Body of pancreas (tissue), 4 donors: ENCODE results near the gene HIPK1. TPM values are rescaled to one million over a fixed set of nuclear protein-coding genes. Genes with fewer than 3 reads are reported as not detected.

ENCODE experiments used
- ATAC-seq: fragments of 150-250 bp; one replicate; pipeline ENCODE4 v1.9.1; 2016
- DNase-seq, 4 donors: peaks; one replicate each; pipeline ENCODE4 v3.0.0-alpha.2; 2019
- H3K27ac ChIP-seq, 4 donors: fragments of 200-600 bp; sonication (generic); 1 replicate in 3 of 4; 2 replicates in 1 of 4; pipeline versions ENCODE4 v1.5.1 to v1.6.1; 2016 to 2019; ENCODE audit warnings: mild to moderate bottlenecking in 1 of 4, mixed read lengths in 1 of 4, moderate library complexity in 1 of 4
- H3K27me3 ChIP-seq, 2 donors: fragments of 200-600 bp; sonication (generic); one replicate each; pipeline ENCODE4 v1.6.0; 2016; ENCODE audit warnings: mild to moderate bottlenecking in 1 of 2
- H3K36me3 ChIP-seq, 2 donors: fragments of 200-600 bp; sonication (generic); replicated peaks in 1 of 2; 2 replicates each; pipeline ENCODE4 v1.5.1; 2016; ENCODE audit warnings: low read depth in 2 of 2; ENCODE audit not compliant: insufficient read depth in 1 of 2
- H3K4me1 ChIP-seq: fragments of 200-600 bp; sonication (generic); one replicate; pipeline ENCODE4 v1.6.0; 2016
- H3K4me3 ChIP-seq, 2 donors: fragments of 200-600 bp; sonication (generic); 1 replicate in 1 of 2; 2 replicates in 1 of 2; pipeline ENCODE4 v1.5.1; 2016 to 2019
- H3K9me3 ChIP-seq, 3 donors: fragments of 200-600 bp; sonication (generic); 1 replicate in 2 of 3; 2 replicates in 1 of 3; pipeline ENCODE4 v1.5.1; 2016
- CTCF ChIP-seq, 7 experiments: fragments of 450-650 bp in 4 of 7; fragments of 200-600 bp in 3 of 7; sonication (generic) in 3 of 7; IDR thresholded peaks; one replicate each; pipeline ENCODE4 v1.5.1; 2016 to 2019; ENCODE audit warnings: antibody characterized with exemption in 7 of 7
- POLR2A ChIP-seq, 3 donors: fragments of 450-650 bp; IDR thresholded peaks; one replicate each; pipeline ENCODE4 v1.6.1; 2016; ENCODE audit warnings: antibody characterized with exemption in 3 of 3, mild to moderate bottlenecking in 2 of 3
- WGBS, 2 donors: methylation state at CpG; one replicate each; pipeline ENCODE4 v1.1.5; 2017; 5-methylcytosine and 5-hydroxymethylcytosine counted together
- intact Hi-C: fragments of 100-400 bp; cut with DNase I; formaldehyde crosslinking; loops from one replicate; pipeline ENCODE4 v1.15.1; 2023
- total RNA-seq, 2 donors: library from RNA; depleted of rRNA; stranded (reverse); fragments of >200 nt; gene quantifications; one replicate each; pipeline ENCODE4 v1.1.0, GENCODE V29; 2016

HIPK1 gene
- total RNA-seq, 2 donors from 2014 or later, result 22.7 to 30.1 TPM

GRCh38 chr1:113987259-113987658 is 58.1 kb downstream of the HIPK1 start:
- Histone ChIP-seq H3K27me3 (no peaks in the 10 kb centered on the region), H3K36me3 (no peaks in the 10 kb centered on the region), H3K27ac (no peak overlapping the region), H3K4me3 (no peak overlapping the region), H3K4me1 (peaks cover 9% of the 10 kb centered on the region), H3K9me3 (no peaks in the 10 kb centered on the region)
- intact Hi-C loops, result no loop called here
- ATAC-seq (no peak), DNase-seq (no peak)
- 69 to 73% methylated on average over 5 of the region's 5 CpGs for WGBS, 2 donors
- TF ChIP-seq CTCF (IDR thresholded peaks at IDR 0.05) (no peak), POLR2A (IDR thresholded peaks at IDR 0.05) (no peak)

DNA sequence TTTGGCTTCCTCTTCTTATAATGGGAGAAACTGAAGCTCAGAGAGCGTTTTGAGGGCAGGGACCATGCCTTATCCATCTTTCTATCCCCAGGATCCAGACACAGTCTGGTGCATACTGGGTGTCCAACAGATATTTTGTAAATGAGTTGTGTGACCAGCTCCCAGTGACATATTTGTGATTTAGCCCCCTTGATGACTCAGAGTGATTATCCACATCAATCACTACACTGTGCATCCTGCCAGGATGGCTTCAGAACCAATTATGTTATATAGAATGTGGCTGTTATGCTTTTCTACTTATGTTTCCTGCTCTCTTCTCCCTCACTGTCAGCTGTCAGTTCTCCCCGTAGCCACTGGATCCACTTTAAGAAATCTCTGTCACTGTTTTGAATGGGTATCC is 61.4 kb downstream of the HIPK1 start:
- no peak for ATAC-seq
- DNase-seq, result no peak
- Histone ChIP-seq H3K4me1 (no peaks in the 10 kb centered on the region), H3K27me3 (no peaks in the 10 kb centered on the region), H3K36me3 (no peaks in the 10 kb centered on the region), H3K27ac (no peak overlapping the region), H3K9me3 (no peaks in the 10 kb centered on the region), H3K4me3 (no peak overlapping the region)
- TF ChIP-seq POLR2A (IDR thresholded peaks at IDR 0.05) (no peak), CTCF (IDR thresholded peaks at IDR 0.05) (no peak)
- intact Hi-C loops, result no loop called here
- 60 to 64% methylated on average over 2 of the region's 2 CpGs for WGBS, 2 donors

- H3K27me3 ChIP-seq, result no peaks in the 10 kb centered on the region
- ATAC-seq (no peak), DNase-seq (no peak)
- intact Hi-C loops, result no loop called here
- 79 to 80% methylated on average over 4 of the region's 4 CpGs for WGBS, 2 donors
- TF ChIP-seq POLR2A (IDR thresholded peaks at IDR 0.05), result no peak
- no peak for TF ChIP-seq CTCF (IDR thresholded peaks at IDR 0.05)
- no peaks in the 10 kb centered on the region for H3K4me1 ChIP-seq
- no peaks in the 10 kb centered on the region for H3K9me3 ChIP-seq
- no peak overlapping the region for H3K4me3 ChIP-seq
- H3K27ac ChIP-seq, result no peak overlapping the region
- no peaks in the 10 kb centered on the region for H3K36me3 ChIP-seq
These were observed 61.8 kb downstream of the HIPK1 start for GRCh38 chr1:113990961-113991360.

GRCh38 chr1:113991467-113991997 is 62.4 kb downstream of the HIPK1 start:
- no peaks in the 10 kb centered on the region for H3K36me3 ChIP-seq
- H3K4me1 ChIP-seq, result no peaks in the 10 kb centered on the region
- ATAC-seq (no peak), DNase-seq (no peak)
- no peak overlapping the region for H3K27ac ChIP-seq
- intact Hi-C loops, result no loop called here
- H3K27me3 ChIP-seq, result no peaks in the 10 kb centered on the region
- H3K4me3 ChIP-seq, result no peak overlapping the region
- no peaks in the 10 kb centered on the region for H3K9me3 ChIP-seq
- no peak for TF ChIP-seq CTCF (IDR thresholded peaks at IDR 0.05)
- TF ChIP-seq POLR2A (IDR thresholded peaks at IDR 0.05), result no peak
- 84 to 92% methylated on average over 5 of the region's 5 CpGs for WGBS, 2 donors

- no peaks in the 10 kb centered on the region for H3K36me3 ChIP-seq
- no peak for ATAC-seq
- TF ChIP-seq POLR2A (IDR thresholded peaks at IDR 0.05) (no peak), CTCF (IDR thresholded peaks at IDR 0.05) (no peak)
- DNase-seq, result no peak
- no peak overlapping the region for H3K4me3 ChIP-seq
- intact Hi-C loops, result no loop called here
- H3K27me3 ChIP-seq, result no peaks in the 10 kb centered on the region
- H3K4me1 ChIP-seq, result no peaks in the 10 kb centered on the region
- H3K9me3 ChIP-seq, result no peaks in the 10 kb centered on the region
- H3K27ac ChIP-seq, result no peak overlapping the region
- WGBS, 2 donors, result 86 to 87% methylated on average over 3 to 5 of the region's 5 CpGs
These were observed 63.9 kb downstream of the HIPK1 start for GRCh38 chr1:113993072-113993471.
